Pulmonary artery endothelial cell (primary cell): ENCODE data around the gene DUSP9. TPM values are rescaled to one million over a fixed set of nuclear protein-coding genes. Genes with fewer than 3 reads are reported as not detected.

ENCODE experiments used
- DNase-seq: peaks from one replicate; pipeline ENCODE4 v3.0.0-alpha.2; 2011; ENCODE audit warnings: low read depth, low spot score
- total RNA-seq: library from RNA; depleted of rRNA; stranded (reverse); fragments of >200 nt; gene quantifications from 2 replicates; pipeline ENCODE4 v1.2.3, GENCODE V29; 2014

The DUSP9 gene
- total RNA-seq, 1 donor from 2014 or later: 0.26 TPM

DNA sequence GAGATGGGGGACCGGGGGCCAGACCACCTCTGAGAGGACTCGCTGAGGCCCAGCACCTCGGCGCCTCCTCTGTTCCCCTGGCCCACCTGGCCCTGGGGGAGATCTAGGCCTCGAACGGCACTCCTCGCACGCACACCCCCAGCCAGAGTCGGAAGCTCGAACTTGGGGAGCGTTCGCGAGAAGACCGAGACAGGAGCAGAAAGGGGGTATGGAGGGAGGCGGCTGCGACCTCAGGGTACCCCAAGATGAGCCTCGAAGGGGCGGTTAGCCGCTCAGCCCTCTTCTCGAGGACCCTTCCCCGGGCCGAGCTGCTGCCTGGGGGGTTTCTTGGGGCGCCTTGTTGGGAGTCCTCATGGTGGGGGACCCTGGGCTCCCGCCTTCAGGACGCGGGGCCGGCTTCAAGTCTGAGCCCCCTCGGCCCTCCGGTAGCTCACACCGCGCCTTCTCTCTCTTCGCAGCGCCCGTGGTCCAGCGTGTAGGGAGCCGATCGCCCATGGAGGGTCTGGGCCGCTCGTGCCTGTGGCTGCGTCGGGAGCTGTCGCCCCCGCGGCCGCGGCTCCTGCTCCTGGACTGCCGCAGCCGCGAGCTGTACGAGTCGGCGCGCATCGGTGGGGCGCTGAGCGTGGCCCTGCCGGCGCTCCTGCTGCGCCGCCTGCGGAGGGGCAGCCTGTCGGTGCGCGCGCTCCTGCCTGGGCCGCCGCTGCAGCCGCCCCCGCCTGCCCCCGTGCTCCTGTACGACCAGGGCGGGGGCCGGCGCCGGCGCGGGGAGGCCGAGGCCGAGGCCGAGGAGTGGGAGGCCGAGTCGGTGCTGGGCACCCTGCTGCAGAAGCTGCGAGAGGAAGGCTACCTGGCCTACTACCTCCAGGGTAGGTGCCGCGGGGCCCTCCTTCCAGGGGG lies 706 bp downstream of the DUSP9 start:
- no peak for DNase-seq

DNA sequence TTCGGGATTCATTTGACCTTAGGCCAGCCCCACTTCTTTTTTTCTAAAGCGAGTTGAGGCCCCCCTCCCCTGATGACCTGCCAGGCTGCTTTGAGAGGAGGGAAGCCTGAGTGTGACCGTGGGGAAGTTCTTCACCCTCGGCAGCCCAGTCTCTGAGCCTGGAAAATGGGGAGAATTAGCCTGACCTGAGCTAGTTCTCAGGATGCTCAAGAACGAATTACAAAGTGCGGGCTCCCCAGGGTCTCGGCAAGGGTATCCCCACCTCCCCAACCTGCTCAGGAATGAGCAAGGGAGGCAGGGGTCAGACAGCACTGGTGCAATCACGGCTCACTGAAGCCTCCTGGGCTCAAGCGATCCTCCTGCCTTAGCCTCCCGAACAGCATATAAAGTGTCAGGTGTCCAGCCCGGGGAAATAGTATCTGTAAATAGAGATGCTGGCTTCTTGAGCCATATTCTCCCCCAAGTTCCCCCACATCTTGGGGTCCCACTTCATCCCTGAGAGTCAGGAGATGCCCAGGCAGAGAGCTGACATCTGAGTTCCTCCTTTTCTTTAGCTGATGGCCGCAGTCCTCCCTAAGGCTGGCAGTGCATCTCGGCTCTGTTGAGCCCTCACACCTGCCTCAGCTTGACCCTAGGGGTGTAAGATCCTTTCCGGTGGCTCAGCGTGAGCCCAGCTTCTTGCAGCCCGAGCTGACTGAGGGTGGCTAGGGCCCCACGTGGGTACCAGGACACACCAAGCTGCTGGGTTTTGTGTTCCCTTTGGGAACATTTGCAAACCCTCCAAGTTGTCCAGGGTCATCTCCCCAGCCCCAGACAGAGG lies 1.6 kb downstream of the DUSP9 start:
- DNase-seq: no peak

DNA sequence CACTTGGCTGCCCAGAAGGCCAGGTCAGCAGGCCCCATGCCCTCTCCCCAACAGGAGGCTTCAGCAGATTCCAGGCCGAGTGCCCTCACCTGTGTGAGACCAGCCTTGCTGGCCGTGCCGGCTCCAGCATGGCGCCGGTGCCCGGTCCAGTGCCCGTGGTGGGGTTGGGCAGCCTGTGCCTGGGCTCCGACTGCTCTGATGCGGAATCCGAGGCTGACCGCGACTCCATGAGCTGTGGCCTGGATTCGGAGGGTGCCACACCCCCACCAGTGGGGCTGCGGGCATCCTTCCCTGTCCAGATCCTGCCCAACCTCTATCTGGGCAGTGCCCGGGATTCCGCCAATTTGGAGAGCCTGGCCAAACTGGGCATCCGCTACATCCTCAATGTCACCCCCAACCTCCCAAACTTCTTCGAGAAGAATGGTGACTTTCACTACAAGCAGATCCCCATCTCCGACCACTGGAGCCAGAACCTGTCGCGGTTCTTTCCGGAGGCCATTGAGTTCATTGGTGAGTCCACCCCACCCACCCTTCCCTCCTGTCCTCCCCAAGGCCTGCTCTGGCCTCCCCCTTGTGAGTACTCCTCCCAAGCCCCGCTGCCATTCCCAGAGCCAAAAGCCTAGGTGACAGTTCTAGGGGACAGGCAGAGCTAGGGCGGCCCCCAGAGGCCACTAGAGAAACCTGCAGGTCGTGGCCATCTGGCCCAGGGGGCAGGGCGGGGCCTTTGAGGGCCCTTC lies 2.3 kb downstream of the DUSP9 start:
- DNase-seq: no peak

DNA sequence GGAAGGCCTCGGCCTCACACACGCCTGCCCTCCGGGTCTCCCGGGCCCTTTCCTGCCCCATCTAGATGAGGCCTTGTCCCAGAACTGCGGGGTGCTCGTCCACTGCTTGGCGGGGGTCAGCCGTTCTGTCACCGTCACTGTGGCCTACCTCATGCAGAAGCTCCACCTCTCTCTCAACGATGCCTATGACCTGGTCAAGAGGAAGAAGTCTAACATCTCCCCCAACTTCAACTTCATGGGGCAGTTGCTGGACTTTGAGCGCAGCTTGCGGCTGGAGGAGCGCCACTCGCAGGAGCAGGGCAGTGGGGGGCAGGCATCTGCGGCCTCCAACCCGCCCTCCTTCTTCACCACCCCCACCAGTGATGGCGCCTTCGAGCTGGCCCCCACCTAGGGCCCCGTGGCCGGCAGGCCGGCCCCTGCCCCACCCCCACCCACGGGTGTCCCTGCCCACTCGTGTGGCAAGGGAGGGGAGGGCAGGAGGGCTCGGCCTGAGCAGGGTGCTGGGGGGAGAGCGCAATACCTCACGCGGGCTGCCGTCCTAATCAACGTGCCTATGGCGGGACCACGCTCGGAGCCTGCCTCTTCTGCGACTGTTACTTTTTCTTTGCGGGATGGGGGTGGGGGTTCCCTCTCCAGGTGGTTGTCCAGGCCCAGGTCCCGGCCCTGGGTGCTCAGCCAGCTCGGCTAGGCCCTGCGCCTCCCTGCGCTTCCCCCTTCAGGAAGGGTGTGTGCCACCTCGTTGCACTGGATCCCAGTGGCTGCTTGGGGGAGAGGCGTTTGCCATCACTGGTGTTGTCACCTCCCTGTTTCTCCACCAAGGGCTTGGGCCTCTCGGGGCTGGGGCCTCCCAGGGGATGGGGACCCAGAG lies 3.1 kb downstream of the DUSP9 start:
- DNase-seq: no peak

DNA sequence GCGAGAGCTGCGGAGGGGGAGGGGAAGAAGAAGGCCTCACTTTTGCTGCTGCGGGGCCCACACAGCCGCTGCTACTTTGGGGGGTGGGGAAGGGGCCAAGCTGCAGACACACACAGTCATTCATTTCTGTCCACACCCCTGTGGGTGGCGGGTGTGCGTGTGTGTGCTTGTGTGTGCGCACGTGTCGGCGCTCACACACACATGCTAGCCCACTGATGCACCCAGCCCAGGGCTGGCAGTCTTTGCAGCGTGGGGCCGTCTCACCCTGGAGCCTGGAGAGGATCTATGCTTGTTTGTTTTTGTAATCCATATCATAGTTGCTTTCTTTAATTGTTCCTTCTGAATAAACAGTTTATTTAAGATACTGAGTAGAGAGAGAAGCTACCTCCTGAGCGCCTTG lies 4.0 kb downstream of the DUSP9 start:
- no peak for DNase-seq

DNA sequence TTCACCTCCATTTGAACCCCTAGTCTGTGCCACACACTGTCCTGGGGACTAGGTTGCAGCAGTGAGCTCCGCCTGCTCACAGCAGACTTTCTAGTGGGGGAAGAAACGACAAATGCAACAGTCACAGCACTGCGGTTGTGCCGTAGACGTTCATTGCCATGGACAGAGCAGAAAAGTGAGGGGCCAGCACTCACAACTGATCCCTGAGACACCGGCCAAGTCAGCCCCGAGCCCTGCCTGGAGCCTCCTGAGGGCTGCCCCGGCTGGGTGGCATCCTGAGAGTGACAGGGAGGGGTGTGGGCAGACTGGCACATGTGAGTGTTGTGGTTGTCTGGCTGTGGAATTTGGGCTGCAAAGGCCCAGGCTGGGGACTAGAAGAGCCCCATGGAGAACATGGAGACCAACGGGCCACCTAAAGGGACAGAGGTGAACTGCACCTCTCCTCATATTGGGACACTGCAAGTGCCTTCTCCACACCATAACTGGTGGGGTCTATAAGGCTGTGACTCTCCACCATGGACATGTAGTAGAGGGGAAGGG lies 4.6 kb downstream of the DUSP9 start:
- no peak for DNase-seq

DNA sequence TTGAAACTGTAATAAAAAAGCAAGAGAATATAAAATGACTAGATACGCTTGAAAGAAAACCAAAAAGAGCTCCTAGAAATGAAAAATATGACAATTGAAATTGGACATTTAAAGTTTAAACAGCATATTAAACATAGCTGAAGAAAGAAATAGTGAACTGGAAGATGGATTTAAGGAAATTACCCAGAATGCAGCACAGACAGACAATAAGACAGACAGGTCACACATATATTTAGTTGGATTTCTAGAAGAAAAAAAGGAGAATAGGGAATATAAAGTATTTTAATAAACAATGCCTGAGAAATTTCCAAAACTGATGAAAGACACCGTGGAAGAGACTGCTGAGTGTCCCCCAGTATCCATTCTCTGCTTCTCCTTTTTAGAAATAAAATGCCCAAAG lies 6.6 kb downstream of the DUSP9 start:
- no peak for DNase-seq

DNA sequence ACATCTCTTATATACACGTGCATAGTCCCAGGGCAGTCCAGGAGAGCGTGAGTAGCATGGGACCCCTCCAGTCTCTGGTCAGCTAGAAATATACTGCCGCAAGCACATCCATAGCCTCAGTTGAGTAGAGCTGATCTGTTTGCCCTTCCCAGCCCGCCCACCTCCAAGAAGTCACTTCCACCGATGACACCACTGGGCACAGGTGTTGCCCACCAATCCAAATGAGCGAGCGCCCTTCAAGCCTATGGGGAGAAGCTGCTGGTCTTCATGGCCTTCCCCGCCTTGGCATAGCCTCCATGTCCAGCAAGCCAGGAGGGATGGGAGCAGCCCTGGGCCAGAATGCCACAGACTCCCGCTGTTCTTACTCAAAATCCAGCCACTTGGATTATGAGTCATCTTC lies 10.2 kb downstream of the DUSP9 start:
- no peak for DNase-seq

DNA sequence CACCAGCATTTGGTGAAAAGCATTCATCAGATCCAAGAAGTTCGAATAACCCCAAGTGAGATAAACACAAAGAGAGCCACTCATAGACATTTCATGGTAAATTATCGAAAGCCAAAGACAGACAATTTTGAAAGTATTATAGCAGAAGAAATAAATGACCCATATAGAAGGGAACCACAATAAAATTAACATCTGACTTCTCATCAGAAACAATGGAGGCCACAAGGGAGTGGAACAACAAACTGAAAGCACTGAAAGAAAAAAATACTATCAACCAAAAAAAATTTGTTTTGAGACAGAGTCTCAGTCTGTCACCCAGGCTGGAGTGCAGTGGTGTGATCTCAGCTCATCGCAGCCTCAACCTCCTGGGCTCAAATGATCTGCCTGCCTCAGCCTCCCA lies 12.3 kb downstream of the DUSP9 start:
- no peak for DNase-seq

DNA sequence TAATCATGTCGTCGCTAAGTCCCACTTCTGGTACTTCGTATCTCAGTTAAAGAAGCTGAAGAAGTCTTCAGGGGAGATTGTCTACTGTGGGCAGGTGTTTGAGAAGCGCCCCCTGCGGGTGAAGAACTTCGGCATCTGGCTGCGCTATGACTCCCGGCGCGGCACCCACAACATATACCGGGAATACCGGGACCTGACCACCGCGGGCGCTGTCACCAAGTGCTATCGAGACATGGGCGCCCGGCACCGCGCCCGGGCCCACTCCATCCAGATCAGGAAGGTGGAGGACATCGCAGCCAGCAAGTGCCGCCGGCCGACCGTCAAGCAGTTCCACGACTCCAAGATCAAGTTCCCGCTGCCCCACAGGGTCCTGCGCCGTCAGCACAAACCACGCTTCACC lies 15.3 kb downstream of the DUSP9 start:
- DNase-seq: no peak

DNA sequence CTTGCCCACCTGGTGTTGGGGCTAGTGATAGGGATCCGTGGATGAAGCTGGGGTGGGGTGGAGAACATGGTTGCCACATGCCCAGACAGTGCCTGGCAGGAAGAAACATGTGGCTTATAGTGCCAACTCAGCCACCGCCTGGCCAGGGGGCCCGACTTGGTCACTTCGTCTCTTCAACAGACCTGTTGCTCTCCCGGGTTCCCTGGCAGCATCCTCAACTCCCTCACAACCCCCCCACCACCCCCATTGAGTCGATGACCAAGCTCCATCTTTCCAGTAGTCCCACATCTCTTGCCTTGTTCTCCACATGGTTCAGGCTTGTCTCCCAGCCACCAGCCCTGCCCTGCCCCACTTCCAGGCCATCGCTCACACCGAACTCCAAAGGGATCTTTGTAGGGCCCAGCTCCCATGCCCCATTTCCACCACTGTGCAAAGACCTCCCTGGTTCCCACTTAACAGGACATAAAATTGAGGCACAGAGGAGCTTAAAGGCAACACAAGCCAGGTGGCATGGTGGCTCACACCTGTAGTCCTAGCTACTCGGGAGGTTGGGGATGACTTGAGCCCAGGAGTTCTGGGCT lies 18.8 kb downstream of the DUSP9 start:
- DNase-seq: no peak

DNA sequence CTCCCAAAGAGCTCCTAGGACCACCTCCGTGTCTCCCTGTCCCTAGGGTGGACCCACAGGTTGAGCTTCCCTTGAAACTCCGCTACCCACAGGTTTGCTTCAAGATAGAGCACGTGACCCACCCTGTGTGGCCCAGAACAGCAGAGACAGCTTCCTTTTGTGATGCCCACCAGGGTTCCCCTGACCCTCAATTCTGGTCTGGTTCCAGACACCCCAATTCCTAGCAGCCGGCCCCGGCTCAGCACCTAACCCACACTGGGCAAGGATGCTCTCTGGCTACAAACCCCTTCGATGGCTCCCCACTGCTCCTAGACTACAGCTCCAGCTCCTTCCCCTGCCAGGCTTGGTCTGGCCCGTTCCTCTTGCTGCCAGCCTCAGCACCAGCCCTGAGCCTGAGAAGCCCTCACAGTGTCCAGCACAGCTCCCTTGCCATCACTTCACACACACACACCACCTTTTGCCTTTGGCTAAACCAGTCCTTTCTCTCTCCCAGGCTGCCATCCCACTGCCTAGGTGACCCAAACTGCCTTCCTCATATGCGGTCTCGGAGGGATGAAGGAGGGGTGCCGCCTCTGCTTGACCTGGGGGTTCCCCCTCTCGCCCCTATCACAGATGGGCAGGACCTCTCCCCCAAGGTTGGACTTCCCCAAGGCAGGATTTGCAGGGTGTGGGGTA lies 20.4 kb downstream of the DUSP9 start:
- DNase-seq: no peak

DNA sequence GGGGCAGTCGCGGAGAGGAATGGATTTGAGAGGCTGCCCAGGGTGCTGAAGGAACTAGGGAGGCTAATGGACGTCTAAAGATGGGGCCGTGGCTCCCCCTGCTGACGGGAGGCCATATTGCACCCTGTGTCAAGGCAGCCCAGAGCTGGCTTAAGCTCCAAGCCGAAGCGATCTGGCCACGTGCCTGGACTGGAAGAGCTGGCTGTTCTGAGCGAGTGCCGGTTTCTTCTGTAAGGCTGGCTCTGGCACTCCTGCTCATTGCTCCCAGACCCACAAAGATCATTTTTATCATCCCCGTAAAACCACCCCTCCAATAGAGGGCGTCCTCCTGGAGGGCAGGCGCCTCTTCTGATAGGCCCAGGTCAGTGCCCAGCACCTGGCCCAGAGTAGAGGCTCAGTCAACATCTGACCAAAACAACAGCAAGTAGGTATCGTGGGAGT lies 21.0 kb downstream of the DUSP9 start:
- no peak for DNase-seq

DNA sequence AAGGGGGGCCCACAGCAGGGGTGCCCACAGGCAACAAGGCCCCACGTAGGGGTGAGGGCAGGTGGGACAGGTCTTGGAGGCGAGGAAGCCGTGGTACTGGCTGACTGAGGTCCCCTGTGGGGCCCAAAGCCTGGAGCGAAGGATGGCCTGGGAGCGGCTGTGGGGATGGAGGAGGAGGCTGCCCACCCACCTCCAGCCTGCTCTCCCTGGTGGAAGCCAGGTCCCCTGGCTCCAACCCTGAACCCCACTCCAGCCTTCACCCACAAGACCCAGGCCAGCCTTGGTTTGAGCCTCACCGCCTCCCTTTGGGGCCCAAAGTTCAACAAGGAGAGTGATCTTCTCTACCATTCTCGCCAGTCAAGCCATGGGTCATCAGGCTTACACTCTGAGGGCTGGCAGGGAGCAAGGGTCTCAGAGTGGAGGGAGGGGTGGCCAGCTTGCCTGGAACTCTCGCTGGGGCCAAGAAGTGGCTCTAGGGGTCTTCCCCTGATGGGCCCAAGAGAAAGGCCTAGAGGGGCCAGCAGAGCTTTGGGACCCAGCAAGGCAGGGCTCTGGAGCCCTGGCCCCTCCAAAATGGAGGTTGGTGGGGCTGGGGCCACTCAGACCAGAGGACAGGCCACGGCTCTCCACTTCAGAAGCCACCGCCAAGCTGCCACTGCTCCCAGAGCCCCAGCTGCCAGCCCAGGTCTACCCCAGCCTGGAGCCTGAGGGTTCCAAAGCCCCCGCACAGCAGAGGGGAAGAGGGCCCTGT lies 21.6 kb downstream of the DUSP9 start:
- DNase-seq: no peak

DNA sequence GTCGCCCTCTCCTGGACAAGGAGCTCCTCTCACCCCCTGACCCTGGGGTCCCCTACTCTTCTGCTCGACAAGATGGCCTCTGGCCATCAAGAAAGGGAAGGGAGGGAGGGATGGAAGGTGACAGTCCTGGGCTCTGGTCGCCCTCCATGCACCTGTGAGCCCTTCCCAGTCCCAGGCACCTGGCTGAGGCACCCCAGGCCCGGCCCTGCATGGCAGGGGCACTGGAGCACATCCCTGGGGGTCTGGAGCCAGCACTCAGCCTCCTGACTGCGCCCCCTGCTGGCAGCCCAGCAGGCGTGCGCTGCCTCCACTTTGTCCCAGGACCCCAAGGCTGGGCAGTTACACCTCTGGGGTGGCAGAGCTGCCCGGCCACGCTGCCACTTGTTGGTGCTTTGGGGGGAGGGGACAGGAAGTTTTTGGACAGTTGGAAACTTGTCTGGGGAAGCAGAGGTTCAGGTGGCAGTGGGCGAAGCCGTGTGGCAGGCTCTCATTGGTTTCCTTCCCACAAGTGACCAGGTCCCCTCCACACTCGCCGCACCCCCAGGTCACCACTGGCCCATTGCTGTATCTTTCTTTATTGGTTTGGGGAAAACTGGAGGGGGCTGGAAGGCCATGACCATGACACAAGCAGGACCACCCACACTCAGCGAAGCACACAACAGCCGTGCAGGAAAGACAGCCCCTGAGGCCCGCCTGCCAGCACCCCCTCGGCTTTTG lies 22.3 kb downstream of the DUSP9 start:
- no peak for DNase-seq

DNA sequence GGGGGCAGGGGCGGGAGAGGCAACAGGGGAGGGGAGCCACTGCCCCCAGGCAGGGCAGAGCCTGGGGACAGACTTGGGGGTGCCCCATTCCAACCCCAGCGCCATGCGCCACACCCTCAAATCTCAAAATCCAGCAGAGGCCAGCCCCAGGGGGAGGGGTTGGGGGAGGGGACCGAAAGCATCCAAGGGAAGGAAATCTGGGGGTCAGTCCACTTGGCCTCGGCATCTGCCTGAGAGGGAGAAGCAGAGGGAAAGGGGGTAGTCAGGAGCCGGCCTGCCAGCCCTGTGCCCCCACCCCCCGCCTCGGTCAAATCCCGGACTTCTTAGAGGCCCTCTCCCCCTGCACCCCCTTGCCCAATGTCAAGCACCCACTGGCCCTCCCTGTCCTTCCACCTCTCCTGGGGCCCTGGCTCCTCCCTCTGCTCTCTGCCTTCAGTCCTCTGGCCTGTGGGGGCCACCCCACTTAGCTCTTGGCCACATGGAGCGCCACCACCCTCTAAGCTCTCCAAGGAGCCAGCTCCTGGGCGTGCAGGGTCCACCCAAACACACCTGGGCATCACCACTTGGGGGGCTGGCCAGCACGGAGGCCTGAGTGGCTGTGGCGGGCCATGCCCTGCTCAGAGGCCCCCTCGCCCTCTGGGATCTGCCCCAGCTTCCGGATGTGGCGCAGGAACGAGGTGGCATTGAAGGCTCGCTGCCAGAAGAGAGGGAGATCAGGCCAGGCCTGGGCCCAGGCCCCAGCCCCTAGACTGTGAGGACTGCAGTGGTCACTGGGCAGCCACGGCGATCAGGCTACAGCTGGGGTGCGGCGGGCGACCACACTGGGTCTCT lies 23.1 kb downstream of the DUSP9 start:
- no peak for DNase-seq
